Astrocyte (in vitro differentiated cells and primary cell): Measurements from ENCODE around the gene FRMD8. TPM values are rescaled to one million over a fixed set of nuclear protein-coding genes. Genes with fewer than 3 reads are reported as not detected.

Experiments
- DNase-seq: peaks from one replicate; pipeline ENCODE4 v3.0.0-alpha.2; 2010; ENCODE audit warnings: low read depth
- FAIRE-seq: peaks from 2 replicates; lab custom pipeline; 2011; peaks lifted over from hg19 to GRCh38; lab: Jason Lieb, UNC
- H2AFZ ChIP-seq: 2 replicates; pipeline ENCODE4 v1.6.0; 2012; ENCODE audit warnings: low read depth, low read length, inconsistent platforms
- H3K27ac ChIP-seq: 2 replicates; pipeline ENCODE4 v1.5.1; 2011; ENCODE audit warnings: low read depth, low read length, inconsistent platforms
- H3K27me3 ChIP-seq: 2 replicates; pipeline ENCODE4 v1.6.0; 2011; ENCODE audit warnings: low read length, inconsistent platforms; ENCODE audit not compliant: insufficient read depth
- H3K36me3 ChIP-seq: 2 replicates; pipeline ENCODE4 v1.5.1; 2011; ENCODE audit warnings: low read length, inconsistent platforms; ENCODE audit not compliant: insufficient read depth
- H3K4me1 ChIP-seq: 2 replicates; pipeline ENCODE4 v1.5.1; 2011; ENCODE audit warnings: low read length, inconsistent platforms; ENCODE audit not compliant: insufficient read depth
- H3K4me2 ChIP-seq: 2 replicates; pipeline ENCODE4 v1.6.0; 2012; ENCODE audit warnings: low read length, inconsistent platforms
- H3K4me3 ChIP-seq: 2 replicates; pipeline ENCODE4 v1.5.1; 2011; ENCODE audit warnings: low read depth, mild to moderate bottlenecking, low read length, inconsistent platforms; ENCODE audit not compliant: insufficient read depth
- H3K79me2 ChIP-seq: 2 replicates; pipeline ENCODE4 v1.6.0; 2012; ENCODE audit warnings: mild to moderate bottlenecking, low read length, inconsistent platforms; ENCODE audit not compliant: insufficient read depth
- H3K9ac ChIP-seq: 2 replicates; pipeline ENCODE4 v1.6.0; 2012; ENCODE audit warnings: mild to moderate bottlenecking, low read length, inconsistent platforms
- H3K9me3 ChIP-seq: 2 replicates; pipeline ENCODE4 v1.5.1; 2012; ENCODE audit warnings: low read depth, mild to moderate bottlenecking, low read length, inconsistent platforms; ENCODE audit not compliant: insufficient read depth
- H4K20me1 ChIP-seq: 2 replicates; pipeline ENCODE4 v1.6.0; 2012; ENCODE audit warnings: low read length, inconsistent platforms; ENCODE audit not compliant: insufficient read depth
- H3K27ac Mint-ChIP-seq: one replicate; pipeline ENCODE4 v1.8.0; 2021; ENCODE audit warnings: mild to moderate bottlenecking, mixed read lengths; ENCODE audit not compliant: unreplicated experiment
- H3K27me3 Mint-ChIP-seq: one replicate; pipeline ENCODE4 v1.8.0; 2021; ENCODE audit warnings: low read depth, mixed read lengths; ENCODE audit not compliant: unreplicated experiment
- H3K36me3 Mint-ChIP-seq: one replicate; pipeline ENCODE4 v1.8.0; 2021; ENCODE audit warnings: low read depth, mixed read lengths; ENCODE audit not compliant: unreplicated experiment
- H3K4me1 Mint-ChIP-seq: one replicate; pipeline ENCODE4 v1.8.0; 2021; ENCODE audit warnings: low read depth, mixed read lengths; ENCODE audit not compliant: unreplicated experiment
- H3K4me3 Mint-ChIP-seq: one replicate; pipeline ENCODE4 v1.8.0; 2021; ENCODE audit warnings: mild to moderate bottlenecking, moderate library complexity, mixed read lengths; ENCODE audit not compliant: unreplicated experiment
- H3K9me3 Mint-ChIP-seq: one replicate; pipeline ENCODE4 v1.8.0; 2021; ENCODE audit warnings: mild to moderate bottlenecking, mixed read lengths; ENCODE audit not compliant: unreplicated experiment
- CTCF ChIP-seq: IDR thresholded peaks from 2 replicates; pipeline ENCODE4 v1.5.1; 2011; ENCODE audit warnings: low read depth, mild to moderate bottlenecking, inconsistent platforms, low read length, moderate library complexity; ENCODE audit not compliant: insufficient read depth
- EZH2 ChIP-seq: IDR thresholded peaks from 2 replicates; pipeline ENCODE4 v1.6.1; 2012; ENCODE audit warnings: mild to moderate bottlenecking, low read length, inconsistent platforms; ENCODE audit not compliant: insufficient read depth
- total RNA-seq: library from RNA; stranded (reverse); gene quantifications from 2 replicates; pipeline ENCODE4 v1.2.1, GENCODE V29; 2021

The FRMD8 gene
- total RNA-seq, 1 donor from 2014 or later, result 61.2 TPM

GRCh38 chr11:65377777-65378176 is 8.7 kb upstream of the FRMD8 start:
- DNase-seq (no peak), FAIRE-seq (no peak)
- no peak overlapping the region for H3K27ac ChIP-seq
- TF ChIP-seq EZH2, result no peak
- TF ChIP-seq CTCF, result no peak
- peaks cover 14% of the 10 kb centered on the region for H3K4me1 Mint-ChIP-seq
- no peaks in the 10 kb centered on the region for H3K27me3 ChIP-seq
- no peak overlapping the region for H2AFZ ChIP-seq
- H3K4me2 ChIP-seq, result no peak overlapping the region
- no peak overlapping the region for H3K4me3 ChIP-seq
- no peaks in the 10 kb centered on the region for H3K9me3 Mint-ChIP-seq
- peaks cover 10% of the 10 kb centered on the region for H3K4me1 ChIP-seq
- H3K9ac ChIP-seq, result no peak overlapping the region
- no peaks in the 10 kb centered on the region for H3K36me3 ChIP-seq
- no peaks in the 10 kb centered on the region for H3K36me3 Mint-ChIP-seq
- H3K27ac Mint-ChIP-seq, result peak overlapping the region; percentile 26
- peaks cover 2% of the 10 kb centered on the region for H3K27me3 Mint-ChIP-seq
- no peak overlapping the region for H3K4me3 Mint-ChIP-seq
- no peaks in the 10 kb centered on the region for H3K79me2 ChIP-seq
- H3K9me3 ChIP-seq, result no peaks in the 10 kb centered on the region
- no peaks in the 10 kb centered on the region for H4K20me1 ChIP-seq

- Histone ChIP-seq H3K9me3 (no peaks in the 10 kb centered on the region), H2AFZ (no peak overlapping the region), H3K4me1 (peaks cover 16% of the 10 kb centered on the region), H3K4me3 (no peak overlapping the region), H3K27ac (no peak overlapping the region), H4K20me1 (no peaks in the 10 kb centered on the region), H3K4me2 (no peak overlapping the region), H3K9ac (no peak overlapping the region), H3K79me2 (no peaks in the 10 kb centered on the region), H3K27me3 (no peaks in the 10 kb centered on the region), H3K36me3 (no peaks in the 10 kb centered on the region)
- H3K9me3 Mint-ChIP-seq, result no peaks in the 10 kb centered on the region
- H3K4me1 Mint-ChIP-seq, result peaks cover 20% of the 10 kb centered on the region
- H3K36me3 Mint-ChIP-seq, result no peaks in the 10 kb centered on the region
- H3K27ac Mint-ChIP-seq, result no peak overlapping the region
- FAIRE-seq, result no peak
- DNase-seq, result no peak
- TF ChIP-seq EZH2, result no peak
- no peak for TF ChIP-seq CTCF
- H3K27me3 Mint-ChIP-seq, result peaks cover 2% of the 10 kb centered on the region
- H3K4me3 Mint-ChIP-seq, result no peak overlapping the region
Measured at GRCh38 chr11:65378208-65378927, 8.1 kb upstream of the FRMD8 start.

- H3K4me2 ChIP-seq, result no peak overlapping the region
- no peaks in the 10 kb centered on the region for H3K36me3 ChIP-seq
- no peak overlapping the region for H2AFZ ChIP-seq
- no peak overlapping the region for H3K9ac ChIP-seq
- H3K4me1 ChIP-seq, result peaks cover 21% of the 10 kb centered on the region
- Mint-ChIP-seq H3K4me1 (peaks cover 24% of the 10 kb centered on the region), H3K27ac (peak overlapping the region; percentile 26), H3K36me3 (no peaks in the 10 kb centered on the region), H3K27me3 (peaks cover 2% of the 10 kb centered on the region), H3K9me3 (no peaks in the 10 kb centered on the region), H3K4me3 (no peak overlapping the region)
- H4K20me1 ChIP-seq, result no peaks in the 10 kb centered on the region
- H3K27ac ChIP-seq, result no peak overlapping the region
- no peak overlapping the region for H3K4me3 ChIP-seq
- no peaks in the 10 kb centered on the region for H3K79me2 ChIP-seq
- H3K27me3 ChIP-seq, result no peaks in the 10 kb centered on the region
- FAIRE-seq (no peak), DNase-seq (no peak)
- no peaks in the 10 kb centered on the region for H3K9me3 ChIP-seq
- no peak for TF ChIP-seq EZH2
- TF ChIP-seq CTCF, result no peak
Measured at GRCh38 chr11:65378928-65379638, 7.4 kb upstream of the FRMD8 start.
